Stimulated activated CD4-positive, alpha-beta T cell treated with anti-CD3 and anti-CD28 coated beads, Interleukin-15, amount 100 ng/mL, for 1 hour (primary cell): ENCODE results near the gene OR51B6.
"Not testable (repeated sequence)": the region's sequence is repeated elsewhere in the genome, so short reads cannot be mapped to it uniquely, and the experiment has no call there.

Source experiments
- DNase-seq, 2 donors: peaks; one replicate each; pipeline ENCODE4 v3.0.0-alpha.2; 2020; ENCODE audit warnings: low read depth in 1 of 2, low spot score in 1 of 2

The OR51B6 gene

DNA sequence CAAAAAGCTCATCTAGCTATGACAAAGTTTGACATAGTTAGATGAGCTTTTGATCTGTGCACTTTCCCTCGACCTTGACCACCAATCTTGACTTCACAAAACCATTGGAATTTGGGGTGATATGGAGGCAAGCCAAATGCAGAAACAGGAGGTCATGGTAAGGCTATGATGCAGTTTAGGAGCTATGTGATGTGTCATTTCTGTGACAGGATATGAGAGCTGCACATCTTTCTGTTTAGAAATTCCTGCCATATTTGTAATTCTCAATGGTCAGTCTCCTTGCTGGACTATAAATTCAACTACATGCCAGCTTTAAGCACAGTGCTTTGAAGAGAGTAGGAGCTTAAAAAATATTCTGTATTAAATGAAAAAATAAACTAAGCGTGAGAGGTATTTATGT, 12.9 kb downstream of the OR51B6 start:
- no peak for DNase-seq

- DNase-seq = not testable (repeated sequence)
Measured at GRCh38 chr11:5366365-5366764, 15.1 kb downstream of the OR51B6 start.

DNA sequence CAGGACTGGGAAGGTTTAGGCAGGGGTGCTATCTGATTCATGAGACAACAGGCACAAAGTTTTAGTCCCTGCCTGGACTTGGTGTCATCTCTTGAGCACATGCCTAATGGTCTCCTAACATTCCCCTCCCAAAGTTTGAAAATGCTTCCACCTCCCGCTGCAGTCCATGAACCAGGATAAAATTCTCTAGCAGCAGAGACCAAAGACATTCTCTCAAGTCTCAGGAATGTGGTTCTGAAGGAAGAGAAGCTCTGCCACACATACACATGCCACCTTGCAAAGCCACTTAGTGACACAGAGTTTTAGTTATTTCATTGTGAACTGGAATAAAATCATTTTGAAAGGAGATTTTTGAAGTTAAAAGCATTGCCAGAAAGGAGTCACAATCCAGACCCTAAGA, 15.5 kb downstream of the OR51B6 start:
- DNase-seq = no peak

DNA sequence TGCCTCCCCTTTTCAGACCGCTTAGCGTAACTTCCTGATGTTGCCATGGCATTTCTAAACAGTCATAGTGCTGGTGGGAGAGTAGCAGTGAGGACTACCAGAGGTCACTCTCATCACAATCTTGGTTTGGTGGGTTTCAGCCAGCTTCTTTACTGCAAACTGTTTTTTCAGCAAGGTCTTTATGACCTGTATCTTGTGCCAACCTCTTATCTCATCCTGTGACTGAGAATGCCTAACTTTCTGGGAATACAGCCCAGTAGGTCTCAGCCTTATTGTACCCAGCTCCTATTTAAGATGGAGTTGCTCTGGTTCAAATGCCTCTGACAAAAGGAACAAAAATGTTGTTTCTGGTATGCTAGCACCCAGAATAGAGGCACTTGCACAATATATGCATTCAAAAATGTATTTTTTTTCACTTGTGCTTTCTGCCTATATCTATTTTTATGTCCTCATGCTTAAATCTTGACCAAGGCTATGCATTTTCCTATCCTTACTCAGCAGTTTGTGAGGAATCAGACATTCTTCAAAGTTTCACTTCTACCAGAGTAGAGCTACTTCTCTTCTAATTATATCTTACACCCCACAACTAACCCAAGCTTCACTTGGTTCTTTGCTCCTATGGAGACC, 16.3 kb downstream of the OR51B6 start:
- no peak for DNase-seq

DNA sequence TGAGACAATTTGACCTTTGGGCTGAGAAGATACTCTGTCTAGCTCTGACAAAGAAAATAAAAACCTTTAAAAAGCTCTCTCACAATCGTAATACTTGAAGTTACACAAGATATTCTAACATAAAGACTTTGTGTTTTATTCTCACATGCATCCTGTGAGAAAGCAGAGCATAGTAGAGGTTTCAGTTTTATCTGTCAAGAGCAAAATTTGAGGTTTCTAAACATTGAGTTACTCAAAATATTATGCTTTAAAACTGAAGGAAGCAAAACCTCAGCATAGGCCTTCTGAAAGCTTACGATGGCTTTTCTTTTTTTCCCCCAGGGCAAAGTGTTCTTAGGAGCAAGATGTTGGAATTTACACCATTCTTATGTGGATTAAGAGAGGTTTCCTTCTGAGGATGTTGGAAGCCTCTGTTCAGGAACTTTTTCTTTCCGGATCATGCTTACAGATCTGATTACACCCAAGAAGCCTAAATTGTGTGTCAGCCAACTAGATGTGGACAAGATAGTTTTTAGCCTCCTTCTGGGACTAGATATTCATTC, 17.3 kb downstream of the OR51B6 start:
- no peak for DNase-seq

GRCh38 chr11:5369789-5370188, 18.5 kb downstream of the OR51B6 start:
- no peak for DNase-seq

DNA sequence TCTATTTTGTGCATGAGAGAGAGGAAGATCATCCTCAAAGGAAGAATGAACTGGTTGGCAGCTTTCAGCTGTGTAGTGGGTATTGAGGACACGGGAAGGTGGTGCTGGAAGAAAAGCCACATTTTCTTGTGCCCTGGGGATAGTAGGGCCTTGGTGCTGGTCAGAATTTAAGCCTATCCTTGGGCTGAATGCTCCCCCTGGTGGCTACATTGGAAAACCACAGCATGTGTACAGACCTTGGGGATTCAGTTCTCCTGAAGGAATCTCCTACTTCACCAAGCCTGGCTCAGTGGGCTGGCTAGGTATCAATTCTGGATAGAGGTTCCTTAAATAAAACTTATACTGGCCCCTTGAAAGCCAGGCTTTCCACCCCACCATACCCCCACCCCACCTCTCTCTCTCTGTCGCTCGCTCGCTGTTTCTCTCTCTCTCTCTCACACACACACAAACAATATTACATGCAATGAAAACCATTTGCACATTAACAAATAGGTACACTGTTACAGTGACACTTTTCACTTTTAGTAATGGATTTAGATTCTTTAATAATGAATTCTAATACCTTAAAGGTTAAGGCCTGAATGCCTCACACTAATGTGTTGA, 29.5 kb downstream of the OR51B6 start:
- DNase-seq = no peak

DNA sequence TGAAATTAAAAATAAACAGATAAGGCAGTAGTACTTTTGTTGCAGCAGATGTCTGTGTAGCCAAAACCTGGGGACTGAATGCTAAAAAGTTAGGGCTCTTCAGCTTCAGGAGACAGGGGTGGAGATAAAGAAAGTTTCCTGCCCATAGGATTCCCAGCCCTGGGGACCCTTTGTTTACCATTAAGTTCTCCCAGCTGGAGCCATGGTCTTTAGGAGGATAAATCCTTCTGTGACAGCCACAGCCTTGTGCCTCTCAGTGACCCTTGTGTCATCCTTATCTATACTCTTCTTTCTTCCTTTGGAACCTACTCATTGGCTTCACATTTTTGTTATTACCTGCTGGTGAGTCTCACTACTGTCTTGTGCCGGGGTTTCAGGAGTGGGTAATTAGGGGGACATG, 32.3 kb downstream of the OR51B6 start, which contains the start of gene OR51M1:
OR51M1 (plus strand) TSS at position 237 of the 400 bp plus-strand sequence. CDS start 5,587 bp downstream, outside the sequence.
- no peak for DNase-seq

DNA sequence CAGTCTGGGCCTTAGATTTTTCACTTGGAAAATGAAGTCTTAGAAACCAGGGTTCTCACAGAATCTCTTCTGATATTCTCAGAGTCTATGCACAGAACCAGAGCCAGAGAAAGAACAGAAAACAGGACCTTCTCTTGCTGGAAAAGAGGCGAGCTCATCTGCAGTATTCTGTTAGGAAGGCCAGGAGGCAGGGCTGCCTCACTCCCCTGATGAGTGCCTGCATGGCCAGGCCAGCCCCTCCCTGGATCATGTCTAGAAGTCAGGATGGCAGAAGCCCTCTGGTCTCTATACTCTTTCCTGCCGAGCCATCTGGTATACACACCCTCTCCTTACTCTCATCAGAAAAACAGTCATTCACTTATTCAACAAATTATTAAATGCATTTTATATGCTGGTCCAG, 33.0 kb downstream of the OR51B6 start:
- DNase-seq = no peak

GRCh38 chr11:5390210-5390609, 38.9 kb downstream of the OR51B6 start:
- DNase-seq = no peak

GRCh38 chr11:5394091-5394490, 42.8 kb downstream of the OR51B6 start:
- DNase-seq = no peak

GRCh38 chr11:5398936-5399335, 47.6 kb downstream of the OR51B6 start:
- DNase-seq = no peak
